Measurements from ENCODE around the gene CDS2.
"Not testable (repeated sequence)": the region's sequence is repeated elsewhere in the genome, so short reads cannot be mapped to it uniquely, and the experiment has no call there.

The CDS2 gene
- 80.3 to 126 (median 102) reads per million in 17 experiments for total RNA-seq

GRCh38 chr20:5126512-5127203 lies at the start of gene CDS2:
Gene CDS2, plus strand, starts transcription at chr20:5127008. Its CDS starts 85 bp downstream, at chr20:5127093.
- peak; percentile 99 to 100 (median 100) for DNase-seq

DNA sequence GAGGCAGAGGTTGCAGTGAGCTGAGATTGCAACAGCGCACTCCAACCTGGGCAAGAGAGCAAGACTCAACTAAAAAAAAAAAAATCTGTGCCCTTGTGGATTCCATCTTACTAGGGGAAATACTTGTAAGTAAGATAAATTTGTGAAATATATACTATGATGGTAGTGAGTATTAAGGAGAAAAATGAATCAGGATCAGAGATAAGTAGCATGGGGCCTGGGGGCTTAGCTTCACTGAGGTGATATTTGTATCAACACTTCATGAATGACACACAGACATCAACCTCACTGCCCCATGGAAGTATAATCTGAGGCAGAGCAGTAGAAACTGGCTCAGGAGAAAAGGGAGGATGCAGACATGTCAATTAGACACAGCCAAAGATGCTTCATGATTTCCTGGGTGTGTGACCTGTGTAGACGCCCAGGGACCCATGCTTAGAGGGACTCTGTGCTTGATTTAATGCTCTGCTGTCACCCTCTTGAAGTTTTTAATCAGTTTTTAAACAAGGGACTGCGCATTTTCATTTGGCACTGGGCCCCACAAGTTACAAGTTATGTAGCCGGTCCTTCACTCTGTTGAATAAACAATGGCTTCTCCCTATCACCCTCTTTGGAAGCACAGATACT lies 48.9 kb upstream of the CDS2 start:
- DNase-seq = peak in 1 of 4 experiments; percentile 10

GRCh38 chr20:5078399-5078958 lies 48.3 kb upstream of the CDS2 start:
- peak; percentile 92 to 98 (median 95) for DNase-seq

DNA sequence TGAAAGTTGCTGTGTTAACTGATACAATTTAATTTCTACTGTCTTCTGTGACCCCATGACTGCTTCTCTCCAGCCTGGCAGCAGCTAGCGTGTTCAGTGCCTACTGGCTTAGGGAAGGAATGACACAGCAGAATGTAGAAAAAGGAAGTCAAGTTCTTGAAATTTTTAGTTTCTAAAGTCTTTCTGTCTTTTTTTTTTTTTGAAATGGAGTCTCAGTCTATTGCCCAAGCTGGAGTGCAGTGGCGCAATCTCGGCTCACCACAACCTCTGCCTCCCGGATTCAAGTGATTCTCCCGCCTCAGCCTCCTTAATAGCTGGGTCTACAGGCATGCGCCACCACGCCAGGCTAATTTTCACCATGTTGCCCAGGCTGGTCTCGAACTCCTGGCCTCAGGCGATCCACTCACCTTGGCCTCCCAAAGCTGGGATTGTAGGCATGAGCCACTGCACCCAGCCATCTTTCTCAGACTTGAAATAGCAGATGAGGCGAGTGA lies 46.4 kb upstream of the CDS2 start:
- peak; percentile 88 to 99 (median 94) for DNase-seq

GRCh38 chr20:5085380-5085779 lies 41.4 kb upstream of the CDS2 start:
- peak; percentile 77 to 91 (median 88) for DNase-seq

- DNase-seq = no peak
Measured at GRCh38 chr20:5088688-5089087, 38.1 kb upstream of the CDS2 start.

- peak; percentile 81 to 96 (median 89) for DNase-seq
Measured at GRCh38 chr20:5090191-5090590, 36.6 kb upstream of the CDS2 start.

DNA sequence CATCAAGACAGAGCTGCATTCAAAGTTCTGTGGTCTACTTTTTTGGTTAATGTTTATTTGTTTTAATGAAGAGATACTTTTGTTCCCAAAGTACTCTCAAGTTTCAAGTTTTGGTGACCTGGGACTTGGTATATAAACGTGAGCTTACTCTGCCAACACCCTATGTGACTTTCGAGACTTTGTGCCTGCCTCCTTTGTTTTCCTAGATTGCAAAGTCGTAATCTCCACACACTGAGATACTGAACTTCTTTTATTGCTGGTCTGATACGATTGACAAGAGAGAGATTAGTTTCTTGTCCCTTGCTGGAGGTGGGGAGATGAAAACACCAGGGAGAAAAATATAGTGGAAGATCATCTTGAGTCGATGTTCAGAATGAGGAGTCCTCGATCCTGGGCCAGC lies 34.9 kb upstream of the CDS2 start:
- no peak for DNase-seq

GRCh38 chr20:5092765-5093339 lies 34.0 kb upstream of the CDS2 start:
- no peak for DNase-seq

DNA sequence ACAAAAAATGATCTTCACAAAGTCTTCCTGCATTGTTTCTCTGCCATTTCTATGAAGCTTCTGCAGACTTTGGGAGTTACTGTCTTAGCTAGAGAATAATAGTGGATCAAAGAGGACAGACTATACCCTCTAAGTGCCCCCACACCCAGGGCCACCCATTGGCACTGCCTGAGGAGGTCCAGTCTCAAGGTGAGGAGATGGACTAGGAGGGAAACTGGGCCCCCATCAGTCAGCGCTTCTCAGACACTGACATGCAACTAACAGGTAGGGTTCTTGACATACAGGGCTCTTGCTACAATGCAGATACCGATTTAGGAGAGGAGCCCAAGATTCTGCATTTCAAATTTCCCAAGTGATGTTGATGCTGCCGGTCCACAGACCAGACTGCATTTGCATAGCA lies 31.4 kb upstream of the CDS2 start:
- no peak for DNase-seq

- DNase-seq = no peak
Measured at GRCh38 chr20:5095931-5096330, 30.9 kb upstream of the CDS2 start.

GRCh38 chr20:5096463-5096862 lies 30.3 kb upstream of the CDS2 start:
- no peak for DNase-seq

DNA sequence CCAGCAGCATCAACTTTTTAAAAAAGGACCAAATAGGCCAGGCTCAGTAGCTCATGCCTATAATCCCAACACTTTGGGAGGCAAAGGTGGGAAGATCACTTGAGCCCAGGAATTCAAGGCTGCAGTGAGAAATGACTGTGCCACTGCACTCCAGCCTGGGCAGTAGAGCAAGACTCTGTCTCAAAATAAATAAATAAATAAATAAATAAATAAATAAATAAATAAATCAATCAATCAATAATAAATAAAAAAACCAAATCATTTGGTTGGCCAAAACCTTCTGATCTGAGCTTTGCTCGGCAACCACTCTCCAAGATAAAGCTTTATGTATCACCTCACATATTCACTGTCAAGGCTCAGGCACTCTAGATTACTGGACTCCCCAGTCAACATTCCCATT lies 27.8 kb upstream of the CDS2 start:
- not testable (repeated sequence) for DNase-seq

DNA sequence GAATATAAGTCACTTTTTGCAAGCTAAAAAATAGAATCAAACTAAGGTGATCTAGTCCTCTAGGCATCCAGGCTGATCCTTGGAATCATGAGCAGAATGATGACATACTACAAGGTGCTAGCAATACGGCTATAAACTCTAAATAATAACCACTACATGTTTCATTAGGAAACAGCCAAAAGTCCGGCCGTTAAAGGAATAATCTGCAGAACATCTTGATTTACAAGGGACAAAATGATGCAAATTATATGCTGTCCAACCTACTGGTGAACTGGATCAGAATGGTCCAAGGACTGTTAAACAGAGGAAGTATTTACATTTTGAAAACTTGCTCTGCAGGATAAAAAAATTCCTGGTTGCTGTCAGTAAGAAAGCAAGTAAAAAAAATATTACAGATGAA lies 26.9 kb upstream of the CDS2 start:
- DNase-seq = not testable (repeated sequence)

- DNase-seq = peak; percentile 84 to 90 (median 87)
Measured at GRCh38 chr20:5100684-5101347, 26.0 kb upstream of the CDS2 start.

GRCh38 chr20:5104479-5104878 lies 22.3 kb upstream of the CDS2 start:
- no peak for DNase-seq

DNA sequence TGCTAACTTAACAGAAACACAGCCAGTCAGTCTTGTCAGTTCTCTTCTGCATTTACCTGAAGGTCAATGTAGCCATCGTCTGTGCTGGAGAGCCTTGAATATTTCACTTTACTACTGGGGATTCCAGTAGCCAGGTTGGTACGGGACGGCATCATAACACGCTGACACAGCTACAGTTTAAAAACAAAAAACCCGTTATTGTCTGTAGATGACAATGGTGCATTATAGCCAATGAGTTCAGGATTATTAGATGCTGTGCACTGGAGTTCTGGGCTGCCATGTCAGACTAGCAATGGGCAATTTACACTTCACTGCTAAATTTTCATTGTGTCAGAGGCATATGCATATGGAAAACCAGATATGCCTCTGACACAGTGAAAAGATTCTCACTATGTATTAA lies 17.5 kb upstream of the CDS2 start:
- DNase-seq = no peak

- DNase-seq = no peak
Measured at GRCh38 chr20:5113615-5113986, 13.2 kb upstream of the CDS2 start.

- DNase-seq = no peak
Measured at GRCh38 chr20:5114403-5114802, 12.4 kb upstream of the CDS2 start.

- no peak for DNase-seq
Measured at GRCh38 chr20:5116875-5117274, 9.9 kb upstream of the CDS2 start.

DNA sequence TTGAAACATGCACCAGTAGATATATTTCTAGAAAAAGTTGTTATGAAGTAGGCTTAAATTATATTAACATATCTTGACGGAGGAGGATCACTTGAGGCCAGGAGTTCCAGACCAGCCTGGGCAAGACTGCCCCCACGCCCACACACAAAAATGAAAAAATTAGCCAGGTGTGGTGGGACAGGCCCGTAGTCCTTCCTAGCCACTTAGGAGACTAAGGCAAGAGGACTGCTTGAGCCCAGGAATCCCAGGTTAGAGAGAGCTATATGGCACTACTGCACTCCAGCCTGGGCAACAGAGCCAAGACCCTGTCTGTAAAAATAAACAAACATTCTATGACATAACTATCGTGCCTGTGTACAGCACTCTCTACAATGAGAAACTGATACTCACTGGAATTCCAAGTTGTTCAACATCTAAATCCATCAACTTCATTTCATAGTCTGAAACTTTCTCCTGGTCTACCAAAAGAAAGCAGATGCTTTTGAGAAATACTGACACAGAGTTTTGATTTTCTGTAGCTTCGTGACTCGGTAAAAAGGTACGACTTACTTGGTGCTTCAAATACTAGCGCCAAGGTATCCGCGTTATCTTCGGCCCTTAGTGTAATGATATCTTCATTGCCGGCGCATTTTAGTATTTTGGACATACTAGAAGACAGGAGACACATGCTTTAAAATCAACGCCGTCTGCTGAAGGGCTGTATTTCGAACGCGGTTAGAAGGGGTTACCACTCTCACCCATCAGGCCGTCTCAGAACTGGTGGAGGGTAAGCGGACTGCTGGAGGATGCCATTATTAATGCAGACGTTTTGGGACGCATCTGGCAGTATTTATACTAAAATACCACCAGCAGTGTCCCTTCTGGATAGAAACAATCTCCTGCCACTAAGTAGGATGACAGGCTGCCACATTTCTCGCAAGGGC lies 8.3 kb upstream of the CDS2 start:
- DNase-seq = no peak

- DNase-seq = no peak
Measured at GRCh38 chr20:5119143-5119434, 7.7 kb upstream of the CDS2 start.

Data from suppressor macrophage (primary cell).